Prostate gland (tissue), 2 donors: ENCODE results near the gene SEC23A. TPM values are rescaled to one million over a fixed set of nuclear protein-coding genes. Genes with fewer than 3 reads are reported as not detected.

Source experiments
- DNase-seq: peaks from one replicate; pipeline ENCODE4 v3.0.0-alpha.2; 2019; ENCODE audit warnings: low spot score
- H3K27ac ChIP-seq, 2 donors: fragments of 200-600 bp; sonication (generic); 2 replicates each; pipeline ENCODE4 v1.5.1; 2017 to 2019
- H3K27me3 ChIP-seq: fragments of 200-600 bp; sonication (generic); replicated peaks from 2 replicates; pipeline ENCODE4 v1.5.1; 2019; ENCODE audit not compliant: insufficient read depth
- H3K36me3 ChIP-seq, 2 donors: fragments of 200-600 bp; sonication (generic); 1 replicate in 1 of 2; 2 replicates in 1 of 2; pipeline versions ENCODE4 v1.5.1 to v1.8.1; 2017 to 2019
- H3K4me1 ChIP-seq: fragments of 200-600 bp; sonication (generic); replicated peaks from 2 replicates; pipeline ENCODE4 v1.5.1; 2019
- H3K4me3 ChIP-seq, 2 donors: fragments of 200-600 bp; sonication (generic); 2 replicates each; pipeline ENCODE4 v1.5.1; 2017 to 2019
- H3K9me3 ChIP-seq: fragments of 200-600 bp; sonication (generic); 2 replicates; pipeline ENCODE4 v1.5.1; 2017
- CTCF ChIP-seq, 4 experiments: fragments of 200-600 bp in 2 of 4; fragments of 450-650 bp in 2 of 4; sonication (generic) in 2 of 4; IDR thresholded peaks; 1 replicate in 3 of 4; 2 replicates in 1 of 4; pipeline ENCODE4 v1.5.1; 2016 to 2019; ENCODE audit warnings: antibody characterized with exemption in 4 of 4, mild to moderate bottlenecking in 2 of 4, moderate library complexity in 2 of 4
- POLR2A ChIP-seq: fragments of 450-650 bp; IDR thresholded peaks from one replicate; pipeline ENCODE4 v1.6.1; 2016; ENCODE audit warnings: antibody characterized with exemption, mild to moderate bottlenecking
- POLR2AphosphoS5 ChIP-seq: sonication (generic); formaldehyde crosslinking; IDR thresholded peaks from one replicate; pipeline ENCODE4 v1.6.1; 2017; ENCODE audit warnings: antibody characterized with exemption
- WGBS: methylation state at CpG from one replicate; pipeline ENCODE4 v1.1.5; 2018; 5-methylcytosine and 5-hydroxymethylcytosine counted together
- intact Hi-C: fragments of 100-400 bp; cut with DNase I; formaldehyde crosslinking; loops from one replicate; pipeline ENCODE4 v1.14.2; 2022
- total RNA-seq, 2 donors: library from RNA; depleted of rRNA; stranded (reverse); fragments of >200 nt; gene quantifications; one replicate each; pipeline ENCODE4 v1.1.0, GENCODE V29; 2016

SEC23A gene
- total RNA-seq, 2 donors from 2014 or later, result 54.7 to 102 TPM

- 87% methylated on average over 1 of the region's 1 CpG for WGBS
- TF ChIP-seq POLR2AphosphoS5 (no peak), CTCF (IDR thresholded peaks at IDR 0.05) (no peak), POLR2A (no peak)
- no peak overlapping the region for H3K27ac ChIP-seq
- no peaks in the 10 kb centered on the region for H3K4me1 ChIP-seq
- H3K36me3 ChIP-seq, result no peaks in the 10 kb centered on the region
- intact Hi-C loops, result no loop called here
- DNase-seq, result no peak
- H3K4me3 ChIP-seq, result no peak overlapping the region
- no peaks in the 10 kb centered on the region for H3K27me3 ChIP-seq
- no peaks in the 10 kb centered on the region for H3K9me3 ChIP-seq
These were observed 103.1 kb downstream of the SEC23A start for GRCh38 chr14:38999949-39000348.

- WGBS, result 15% methylated on average over 3 of the region's 3 CpGs
- H3K36me3 ChIP-seq, result no peaks in the 10 kb centered on the region
- TF ChIP-seq CTCF (IDR thresholded peaks at IDR 0.05) (no peak), POLR2A (no peak), POLR2AphosphoS5 (no peak)
- no peak for DNase-seq
- no peak overlapping the region for H3K4me3 ChIP-seq
- no peaks in the 10 kb centered on the region for H3K27me3 ChIP-seq
- no peak overlapping the region for H3K27ac ChIP-seq
- no peaks in the 10 kb centered on the region for H3K4me1 ChIP-seq
- no peaks in the 10 kb centered on the region for H3K9me3 ChIP-seq
- intact Hi-C loops, result no loop called here
These were observed 108.3 kb downstream of the SEC23A start for GRCh38 chr14:38994731-38995130.

GRCh38 chr14:38993981-38994380 is 109.1 kb downstream of the SEC23A start:
- DNase-seq, result no peak
- H3K4me1 ChIP-seq, result no peaks in the 10 kb centered on the region
- intact Hi-C loops, result no loop called here

DNA sequence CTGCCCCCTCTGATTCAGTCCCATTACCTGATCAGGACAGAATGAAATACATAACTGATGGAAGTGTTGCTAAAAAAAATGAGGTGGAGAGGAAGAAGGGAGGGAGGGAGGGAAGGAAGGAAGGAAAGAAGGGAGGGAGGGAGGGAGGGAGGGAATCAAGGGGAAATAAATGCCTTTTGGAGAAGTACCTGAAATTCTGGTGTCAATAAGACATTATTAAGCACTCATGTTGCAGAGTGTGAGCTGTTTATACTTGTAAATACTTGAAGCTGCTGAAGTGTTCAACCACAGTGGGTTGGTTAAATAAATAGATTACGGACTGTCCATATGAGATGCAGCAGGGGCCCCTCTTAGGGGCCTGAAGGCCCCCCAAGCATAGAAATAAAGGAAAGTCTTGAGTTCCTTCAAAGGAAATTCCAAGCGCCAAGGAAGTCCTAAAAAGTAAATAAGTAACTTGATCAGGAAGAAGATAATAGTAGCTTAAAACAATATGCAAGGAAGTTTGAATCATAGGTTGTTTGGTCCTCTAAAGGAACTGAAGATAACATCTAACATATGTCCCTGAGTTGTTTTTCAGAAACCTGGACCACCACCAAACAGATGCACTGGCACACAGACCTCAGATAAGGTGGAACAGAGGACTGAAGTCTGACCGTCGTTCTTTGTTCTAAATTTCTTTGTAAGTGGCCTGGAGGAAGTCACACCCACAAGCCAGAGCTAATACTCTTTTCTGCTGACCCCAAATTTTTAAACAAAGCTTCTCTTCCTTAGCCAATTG is 110.8 kb downstream of the SEC23A start:
- intact Hi-C loops, result no loop called here
- no peak overlapping the region for H3K4me3 ChIP-seq
- TF ChIP-seq POLR2AphosphoS5 (no peak), CTCF (IDR thresholded peaks at IDR 0.05) (no peak), POLR2A (no peak)

More at GRCh38 chr14:38993981-38994380, 109.1 kb downstream of the SEC23A start:
- WGBS, result 45% methylated on average over 2 of the region's 2 CpGs
- H3K9me3 ChIP-seq, result no peaks in the 10 kb centered on the region
- no peak overlapping the region for H3K4me3 ChIP-seq
- H3K27me3 ChIP-seq, result no peaks in the 10 kb centered on the region
- no peaks in the 10 kb centered on the region for H3K36me3 ChIP-seq
- TF ChIP-seq POLR2AphosphoS5 (no peak), POLR2A (no peak), CTCF (IDR thresholded peaks at IDR 0.05) (no peak)
- H3K27ac ChIP-seq, result no peak overlapping the region

GRCh38 chr14:38991299-38991698 is 111.7 kb downstream of the SEC23A start:
- intact Hi-C loops, result no loop called here
- DNase-seq, result no peak
- H3K36me3 ChIP-seq, result no peaks in the 10 kb centered on the region
- H3K9me3 ChIP-seq, result no peaks in the 10 kb centered on the region
- TF ChIP-seq POLR2A (no peak), POLR2AphosphoS5 (no peak), CTCF (IDR thresholded peaks at IDR 0.05) (no peak)
- H3K4me3 ChIP-seq, result no peak overlapping the region
- H3K27ac ChIP-seq, result no peak overlapping the region
- H3K4me1 ChIP-seq, result no peaks in the 10 kb centered on the region
- 93% methylated on average over 1 of the region's 1 CpG for WGBS
- H3K27me3 ChIP-seq, result no peaks in the 10 kb centered on the region

More for the DNA sequence above, 110.8 kb downstream of the SEC23A start:
- Histone ChIP-seq H3K36me3 (no peaks in the 10 kb centered on the region), H3K4me1 (no peaks in the 10 kb centered on the region), H3K27me3 (no peaks in the 10 kb centered on the region), H3K27ac (no peak overlapping the region), H3K9me3 (no peaks in the 10 kb centered on the region)
- DNase-seq, result no peak
- 43% methylated on average over 4 of the region's 4 CpGs for WGBS
